SKM-1 treated with dmso at 0.1 percent for 144 hours (cell line): Measurements from ENCODE around the gene ZBTB26.
"Not testable (repeated sequence)": the region's sequence is repeated elsewhere in the genome, so short reads cannot be mapped to it uniquely, and the experiment has no call there.

Source experiments
- DNase-seq: peaks from one replicate; lab custom pipeline; 2025; ENCODE audit not compliant: unreplicated experiment; lab: John Stamatoyannopoulos, UW

ZBTB26 gene

DNA sequence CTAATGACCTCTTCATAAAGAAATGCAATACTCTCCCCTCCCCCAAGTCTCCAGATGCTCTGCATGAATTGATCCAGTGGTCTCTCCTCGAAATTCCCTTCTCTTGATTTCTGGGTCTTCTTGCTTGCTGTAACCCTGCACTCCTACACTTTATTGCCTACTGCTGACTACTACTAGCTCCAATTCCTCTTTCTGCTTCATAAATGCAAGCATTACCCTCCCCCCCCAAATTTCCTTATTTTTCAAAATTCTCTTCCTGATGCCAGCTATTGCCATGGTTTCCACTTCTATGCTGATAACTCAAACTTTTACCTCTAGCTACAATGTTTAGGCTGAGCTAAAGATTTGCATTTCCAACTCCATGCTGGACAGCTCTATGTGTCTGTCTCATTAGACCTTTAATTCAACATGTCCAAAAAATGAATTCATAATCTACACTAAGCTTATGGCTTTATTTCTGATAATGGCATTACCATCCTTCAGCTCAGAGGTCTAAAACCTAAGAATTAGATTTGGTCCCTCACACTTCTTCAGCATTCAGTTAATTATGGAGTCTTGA is 1.4 kb downstream of the ZBTB26 start:
- no peak for DNase-seq

DNA sequence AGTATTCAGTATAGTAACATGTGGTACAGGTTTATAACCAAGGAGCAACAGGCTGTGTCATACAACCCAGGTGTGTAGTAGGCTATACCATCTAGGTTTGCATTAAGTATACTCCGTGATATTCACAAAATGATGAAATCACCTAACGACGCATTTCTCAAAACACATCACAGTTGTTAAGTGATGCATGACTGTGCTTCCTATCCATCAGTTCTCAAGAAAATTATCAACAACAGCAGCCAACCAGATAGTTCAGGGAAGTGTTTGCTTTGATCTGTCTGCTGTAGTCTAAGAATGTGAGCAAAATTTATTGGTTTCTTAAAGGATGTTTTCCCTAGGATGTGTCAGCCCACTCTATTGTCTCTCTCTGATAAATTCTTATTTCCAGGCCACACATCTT is 7.4 kb downstream of the ZBTB26 start:
- DNase-seq: no peak

DNA sequence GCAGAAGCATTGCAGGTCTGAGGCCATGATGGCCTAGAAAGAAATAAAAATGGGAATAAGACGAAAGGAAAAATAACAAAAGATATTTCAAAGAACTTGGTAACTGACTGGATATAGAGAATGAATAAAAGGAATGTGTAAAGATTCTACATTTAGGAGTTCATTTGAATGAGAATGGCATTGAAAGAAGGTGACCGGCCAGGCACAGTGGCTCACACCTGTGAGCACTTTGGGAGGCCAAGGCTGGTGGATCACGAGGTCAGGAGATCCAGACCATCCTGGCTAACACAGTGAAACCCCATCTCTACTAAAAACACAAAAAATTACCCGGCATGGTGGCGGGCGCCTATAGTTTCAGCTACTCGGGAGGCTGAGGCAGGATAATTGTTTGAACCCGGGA is 8.6 kb downstream of the ZBTB26 start:
- DNase-seq: no peak

DNA sequence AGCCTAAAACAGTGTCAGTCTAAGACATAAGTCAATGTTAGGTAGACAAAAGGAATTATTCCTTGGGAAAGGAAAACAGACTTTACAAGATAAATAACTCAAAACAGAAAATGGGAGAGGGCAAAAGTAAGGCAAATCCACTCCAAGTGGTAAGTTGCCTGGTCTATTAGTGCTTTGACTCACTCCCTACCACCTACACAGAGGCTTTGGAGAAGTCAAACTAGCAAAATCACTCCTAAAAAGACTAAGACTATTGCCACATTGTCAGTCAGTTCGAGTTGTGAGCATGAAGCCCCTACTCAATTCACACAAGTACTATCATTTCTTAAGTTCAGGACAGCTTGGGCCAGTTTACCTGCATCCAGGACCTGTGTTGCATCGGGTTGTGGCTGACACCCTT is 13.0 kb downstream of the ZBTB26 start:
- DNase-seq: no peak

DNA sequence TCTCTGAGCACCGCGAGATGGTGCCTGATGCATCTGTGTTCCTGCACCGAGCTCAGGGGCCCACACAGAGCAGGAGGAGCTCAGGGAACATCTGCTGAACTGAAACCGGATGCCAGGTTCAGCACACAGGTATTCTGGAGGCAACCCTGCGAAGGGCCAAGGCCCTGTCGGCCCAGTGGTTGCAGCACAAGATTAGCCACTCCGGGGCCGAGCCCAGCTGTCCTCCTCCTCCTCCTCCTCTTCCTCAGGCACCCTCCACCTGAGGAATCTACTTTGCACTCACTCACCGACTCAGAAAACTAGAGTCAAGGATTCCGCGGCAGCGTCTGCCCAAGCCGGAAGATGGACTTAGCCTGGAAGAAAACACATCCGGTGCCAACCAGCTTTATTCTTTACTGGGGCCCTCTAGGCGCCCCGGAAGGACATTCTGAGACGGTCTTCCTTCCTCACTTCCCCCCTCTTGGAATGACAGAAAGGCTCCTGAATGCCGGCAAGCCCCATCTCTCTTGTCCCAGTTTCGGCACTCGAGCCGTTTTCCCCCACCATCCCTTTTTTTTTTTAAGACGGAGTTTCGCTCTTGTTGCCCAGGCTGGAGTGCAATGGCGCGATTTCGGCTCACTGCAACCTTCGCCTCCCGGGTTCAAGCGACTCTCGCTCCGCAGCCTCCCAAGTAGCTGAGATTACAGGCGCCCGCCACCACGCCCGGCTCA is 18.2 kb downstream of the ZBTB26 start, which contains the start of gene ZBTB6:
ZBTB6 (minus strand) TSS at position 360 of the 710 bp plus-strand sequence. CDS start 1,251 bp downstream, outside the sequence.
- peak; percentile 70 for DNase-seq

DNA sequence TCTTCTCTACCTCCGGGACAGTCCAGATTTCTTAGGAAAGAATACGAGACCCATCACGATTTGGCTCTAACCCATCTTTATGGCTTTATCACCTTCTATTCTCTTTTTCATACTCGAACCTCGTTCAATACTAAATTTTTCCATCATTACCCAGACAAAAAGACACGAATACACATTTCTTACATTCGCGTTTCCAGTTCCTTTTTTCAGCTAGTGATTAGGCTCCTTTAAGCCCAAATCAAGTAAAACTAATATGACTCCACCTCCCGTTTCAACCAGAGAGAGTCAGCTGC is 18.7 kb downstream of the ZBTB26 start:
- no peak for DNase-seq

DNA sequence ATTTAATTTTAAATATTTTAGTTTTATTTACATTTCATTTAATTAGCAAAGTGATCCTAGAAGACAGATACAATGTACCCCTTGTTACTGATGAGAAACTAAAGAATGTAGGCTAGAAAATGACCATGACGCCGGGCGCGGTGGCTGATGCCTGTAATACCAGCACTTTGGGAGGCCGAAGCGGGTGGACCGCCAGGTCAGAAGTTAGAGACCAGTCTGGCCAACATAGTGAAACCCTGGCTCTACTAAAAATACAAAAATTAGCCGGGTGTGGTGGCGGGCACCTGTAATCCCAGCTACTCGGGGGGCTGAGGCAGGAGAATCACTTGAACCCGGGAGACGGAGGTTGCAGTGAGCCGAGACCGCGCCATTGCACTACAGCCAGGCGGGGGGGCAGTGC is 25.2 kb downstream of the ZBTB26 start:
- not testable (repeated sequence) for DNase-seq

DNA sequence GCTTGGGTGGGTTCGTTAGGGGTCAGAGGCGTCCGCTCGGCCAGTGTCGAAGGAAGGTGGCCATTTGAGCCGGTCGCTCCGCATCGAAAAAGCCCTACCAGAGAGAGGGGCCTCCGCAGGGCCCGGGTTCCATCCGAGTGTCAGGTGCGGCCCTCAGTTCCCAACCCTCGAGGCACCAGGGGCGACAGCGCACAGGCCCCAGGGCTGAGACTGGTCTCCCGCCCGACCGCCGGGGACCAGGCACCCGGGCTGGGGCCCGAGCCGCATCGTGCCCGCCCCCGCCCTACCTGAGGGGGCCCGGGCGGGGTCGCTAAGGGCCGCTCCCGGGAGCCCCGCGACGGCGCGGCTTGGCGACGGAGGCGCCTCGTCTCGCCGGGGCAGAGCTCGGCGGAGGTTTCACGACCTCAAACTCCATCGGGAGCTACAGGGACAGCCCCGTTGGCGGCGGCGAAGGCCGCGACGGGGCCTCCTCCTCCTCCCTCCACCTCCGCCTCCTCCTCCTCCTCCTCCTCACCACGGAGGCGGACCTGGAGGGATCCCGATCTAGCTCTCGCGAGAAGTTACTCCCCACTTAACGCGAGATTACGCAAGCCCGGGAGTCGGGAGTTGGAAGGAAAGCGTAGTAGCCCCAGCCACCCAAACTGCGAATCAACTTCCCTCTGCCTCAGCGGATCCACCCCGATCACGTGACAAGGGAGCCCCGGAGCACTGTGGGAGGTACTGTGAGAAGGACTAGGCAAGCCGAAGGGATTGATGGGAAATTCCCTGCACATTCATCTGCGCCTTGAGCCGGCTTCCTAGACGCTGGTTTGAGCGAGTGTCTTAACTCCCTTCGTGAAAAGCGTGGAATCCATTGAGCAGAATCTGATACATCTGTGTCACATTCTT is 26.2 kb downstream of the ZBTB26 start, which contains the start of gene RC3H2:
RC3H2 (minus strand) TSS at position 537 of the 888 bp plus-strand sequence. CDS start 7,850 bp downstream, outside the sequence.
- peak; percentile 99 for DNase-seq

DNA sequence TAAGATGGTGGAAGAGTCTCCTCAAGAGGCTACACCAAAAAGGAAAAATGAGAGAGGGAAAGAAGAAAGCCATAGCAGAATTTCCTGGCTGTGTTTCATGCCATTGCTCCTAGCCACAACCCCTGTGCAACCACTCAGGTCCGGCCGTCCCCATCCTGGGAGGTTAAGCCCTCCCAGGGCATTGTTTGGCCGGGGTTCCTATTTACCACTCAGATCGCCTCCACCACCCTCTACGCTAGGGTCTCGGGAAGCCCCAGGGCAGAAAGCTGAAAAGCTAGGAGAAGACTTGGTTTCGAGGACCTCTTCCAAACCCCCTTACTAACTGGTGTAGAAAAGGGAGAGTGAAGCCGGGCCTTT is 26.9 kb downstream of the ZBTB26 start:
- no peak for DNase-seq

DNA sequence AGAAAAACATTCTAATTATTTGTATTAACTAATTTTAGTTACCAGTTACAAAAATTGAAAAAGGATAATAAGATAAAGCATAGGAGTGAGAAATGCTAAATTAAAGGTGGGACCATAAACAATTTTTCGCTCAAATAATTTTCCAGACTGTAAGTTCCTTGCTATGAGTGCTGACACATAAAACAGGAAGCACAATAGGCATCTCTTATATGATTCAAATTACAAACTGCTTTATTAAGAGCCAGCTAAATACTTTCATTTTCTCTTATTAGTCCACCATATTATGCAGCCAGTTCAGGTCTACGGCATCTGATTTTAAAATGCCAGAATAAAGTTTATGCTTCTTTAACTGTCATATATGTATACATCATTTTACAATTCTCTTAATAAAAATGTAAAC is 30.5 kb downstream of the ZBTB26 start:
- no peak for DNase-seq

DNA sequence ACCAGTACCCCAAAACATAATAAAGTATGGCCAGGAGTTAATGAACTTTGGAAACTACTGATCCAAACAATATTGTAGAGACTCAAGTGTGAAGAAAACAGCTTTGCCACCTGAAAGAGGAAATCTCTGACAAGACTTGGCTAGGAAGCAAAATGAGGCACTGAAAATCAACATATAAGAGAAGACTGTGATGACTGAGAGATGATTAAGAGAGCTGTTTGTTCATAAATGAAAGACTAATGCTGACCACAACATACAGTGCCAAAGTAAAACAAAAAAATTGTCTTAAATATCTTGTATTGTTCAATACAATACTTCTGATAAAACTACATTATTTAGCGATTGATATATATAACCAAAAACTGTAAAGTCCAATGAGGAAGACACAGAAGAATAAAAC is 33.3 kb downstream of the ZBTB26 start:
- no peak for DNase-seq

DNA sequence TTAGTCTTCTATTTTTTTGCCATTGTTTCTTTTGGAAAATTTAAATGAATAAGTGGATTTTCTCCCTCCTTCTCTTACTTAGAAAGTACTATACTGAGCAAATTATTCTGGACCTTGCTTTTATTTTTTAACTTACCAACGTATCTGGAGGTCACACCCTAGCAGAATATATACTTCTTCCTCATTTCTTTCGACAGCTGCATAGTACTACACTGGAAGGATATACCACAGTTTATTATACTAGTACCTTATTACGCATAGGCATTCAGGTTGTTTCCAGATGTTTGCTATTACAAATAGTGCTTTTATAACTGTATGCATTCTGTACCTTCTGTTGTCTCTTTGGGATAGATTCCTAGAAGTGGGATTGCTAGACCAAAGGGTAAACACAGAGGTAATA is 42.8 kb downstream of the ZBTB26 start:
- no peak for DNase-seq

DNA sequence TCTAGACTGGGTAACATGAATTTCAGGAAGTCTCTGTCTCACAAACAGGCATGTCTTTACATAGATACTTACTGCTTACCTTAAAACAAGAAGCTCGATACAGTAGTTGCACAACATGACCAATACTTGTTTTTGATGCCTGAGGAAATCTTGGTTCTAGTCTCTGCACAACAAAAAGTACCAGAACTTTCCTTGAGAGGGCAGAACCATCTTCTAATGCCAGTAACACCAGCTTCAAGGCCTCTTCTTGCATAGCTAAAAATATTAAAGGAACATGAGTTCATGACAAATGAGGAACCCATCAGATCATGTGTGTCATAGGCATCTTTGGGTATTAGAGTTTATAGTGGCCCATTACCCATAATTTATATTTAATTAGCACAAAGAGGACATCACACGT is 48.2 kb downstream of the ZBTB26 start:
- DNase-seq: no peak

DNA sequence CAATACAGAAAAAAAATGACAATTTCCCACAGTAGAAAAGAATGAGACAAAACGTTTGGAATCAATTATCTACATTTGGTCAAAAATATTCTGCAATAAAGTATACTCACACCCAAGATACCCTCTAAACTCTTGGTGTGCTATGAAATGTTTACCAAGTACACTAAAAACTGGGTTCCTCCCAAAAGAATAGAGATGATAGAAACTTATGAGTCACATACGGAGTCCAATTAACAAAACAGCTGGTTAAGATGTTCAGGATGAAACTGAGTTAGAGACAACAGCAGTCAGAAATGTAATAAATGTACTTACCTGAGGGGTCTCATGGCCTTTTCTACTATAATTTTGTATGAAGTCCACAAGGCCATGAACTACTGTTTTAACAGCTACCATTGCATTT is 51.9 kb downstream of the ZBTB26 start:
- DNase-seq: no peak

DNA sequence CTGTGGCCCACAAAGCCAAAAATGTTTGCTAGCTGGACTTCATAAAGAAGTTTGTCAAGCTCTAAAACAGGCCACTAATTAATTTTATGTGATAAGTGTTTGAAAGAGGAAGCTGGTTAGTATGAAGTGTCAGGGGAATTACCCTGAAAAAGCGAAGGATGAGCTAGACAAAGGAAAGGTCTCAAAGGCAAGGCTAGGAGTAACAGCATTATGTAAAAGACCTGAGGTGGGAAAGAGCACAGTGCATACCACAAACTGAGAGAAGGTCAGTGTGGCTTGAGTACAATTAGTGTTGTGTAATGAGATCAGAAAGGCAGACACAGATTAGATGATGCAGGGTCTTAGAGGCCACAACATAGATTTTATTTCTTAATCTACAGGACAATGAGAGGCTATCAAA is 55.8 kb downstream of the ZBTB26 start:
- no peak for DNase-seq

DNA sequence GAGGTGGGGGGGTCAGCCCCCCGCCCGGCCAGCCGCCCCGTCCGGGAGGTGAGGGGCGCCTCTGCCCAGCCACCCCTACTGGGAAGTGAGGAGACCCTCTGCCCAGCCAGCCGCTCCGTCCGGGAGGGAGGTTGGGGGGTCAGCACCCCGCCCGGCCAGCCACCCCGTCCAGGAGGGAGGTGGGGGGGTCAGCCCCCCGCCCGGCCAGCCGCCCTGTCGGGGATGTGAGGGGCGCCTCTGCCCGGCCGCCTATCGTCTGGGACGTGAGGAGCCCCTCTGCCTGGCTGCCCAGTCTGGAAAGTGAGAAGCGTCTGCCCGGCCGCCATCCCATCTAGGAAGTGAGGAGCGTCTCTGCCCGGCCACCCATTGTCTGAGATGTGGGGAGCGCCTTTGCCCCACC is 64.0 kb downstream of the ZBTB26 start:
- not testable (repeated sequence) for DNase-seq

DNA sequence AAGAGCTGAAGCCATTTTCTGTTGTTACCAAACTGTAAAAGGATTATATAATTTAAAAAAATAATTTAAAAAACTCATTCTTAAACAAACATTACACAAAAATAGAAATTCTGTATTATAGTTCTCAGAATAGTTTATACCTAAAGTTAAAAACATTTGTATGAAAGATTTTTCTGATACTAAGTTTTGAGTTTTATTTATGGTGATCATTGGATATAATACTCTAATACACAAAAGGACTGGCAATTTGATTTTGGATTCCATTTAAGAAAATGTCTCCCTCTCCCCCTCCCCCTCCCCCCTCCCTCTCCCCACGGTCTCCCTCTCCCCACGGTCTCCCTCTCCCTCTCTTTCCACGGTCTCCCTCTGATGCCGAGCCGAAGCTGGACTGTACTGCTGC is 65.2 kb downstream of the ZBTB26 start:
- no peak for DNase-seq
